IPS-NIHi7 (cell line): ENCODE results near the gene FN1.

Source experiments
- DNase-seq: peaks from one replicate; pipeline ENCODE4 v3.0.0; 2012; ENCODE audit warnings: mixed read lengths; ENCODE audit errors: extremely low spot score

The FN1 gene

GRCh38 chr2:215407590-215408264 lies 28.1 kb downstream of the FN1 start:
- no peak for DNase-seq

DNA sequence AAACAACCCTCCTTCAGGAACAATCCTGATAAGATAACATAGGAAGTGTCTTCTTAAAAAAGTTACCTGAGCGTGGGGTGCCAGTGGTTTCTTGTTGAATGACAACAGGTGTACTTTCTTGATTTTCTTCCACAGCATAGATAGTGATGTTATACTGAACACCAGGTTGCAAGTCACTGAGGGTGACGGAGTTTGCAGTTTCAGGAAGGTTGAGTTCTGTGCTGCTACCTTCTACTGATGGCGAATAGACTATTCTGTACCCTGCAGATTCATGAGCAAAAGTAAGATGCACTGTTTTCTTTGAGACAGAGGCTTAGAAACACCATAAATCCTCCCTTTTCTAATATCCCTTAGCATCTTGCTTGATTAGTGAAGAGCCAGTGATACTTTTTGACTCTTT lies 28.8 kb downstream of the FN1 start:
- no peak for DNase-seq

- DNase-seq: no peak
Observed at GRCh38 chr2:215405722-215406581, 29.9 kb downstream of the FN1 start.

DNA sequence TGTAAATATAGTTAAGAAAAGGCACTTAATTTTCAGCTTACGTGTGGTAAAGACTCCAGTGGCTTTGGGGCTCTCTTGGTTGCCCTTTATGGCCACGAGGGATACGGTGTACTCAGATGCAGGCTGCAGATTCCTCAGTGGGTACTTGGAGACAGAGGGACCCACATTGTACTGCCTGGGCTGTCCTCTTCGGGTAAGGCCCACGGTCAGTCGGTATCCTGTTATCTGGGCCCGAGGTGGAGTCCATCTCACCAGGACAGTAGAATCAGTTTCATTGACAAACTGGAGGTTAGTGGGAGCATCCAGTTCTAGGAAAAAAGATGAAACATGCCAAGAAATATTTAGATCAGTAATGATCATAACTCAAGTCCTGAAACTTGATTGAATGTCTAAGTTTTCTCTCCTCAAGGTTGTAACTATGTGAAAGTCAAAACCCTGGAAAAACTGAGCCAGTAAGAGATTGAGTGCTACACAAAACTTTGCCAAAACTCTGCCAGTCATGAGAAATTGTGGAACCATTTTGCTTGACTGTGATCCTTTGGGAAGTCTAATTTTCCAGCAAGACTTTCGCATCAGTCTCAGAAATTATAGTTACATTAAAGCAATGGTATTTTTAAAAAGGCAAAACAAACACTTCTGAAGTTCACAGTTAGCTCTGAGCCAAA lies 31.4 kb downstream of the FN1 start:
- DNase-seq: no peak

DNA sequence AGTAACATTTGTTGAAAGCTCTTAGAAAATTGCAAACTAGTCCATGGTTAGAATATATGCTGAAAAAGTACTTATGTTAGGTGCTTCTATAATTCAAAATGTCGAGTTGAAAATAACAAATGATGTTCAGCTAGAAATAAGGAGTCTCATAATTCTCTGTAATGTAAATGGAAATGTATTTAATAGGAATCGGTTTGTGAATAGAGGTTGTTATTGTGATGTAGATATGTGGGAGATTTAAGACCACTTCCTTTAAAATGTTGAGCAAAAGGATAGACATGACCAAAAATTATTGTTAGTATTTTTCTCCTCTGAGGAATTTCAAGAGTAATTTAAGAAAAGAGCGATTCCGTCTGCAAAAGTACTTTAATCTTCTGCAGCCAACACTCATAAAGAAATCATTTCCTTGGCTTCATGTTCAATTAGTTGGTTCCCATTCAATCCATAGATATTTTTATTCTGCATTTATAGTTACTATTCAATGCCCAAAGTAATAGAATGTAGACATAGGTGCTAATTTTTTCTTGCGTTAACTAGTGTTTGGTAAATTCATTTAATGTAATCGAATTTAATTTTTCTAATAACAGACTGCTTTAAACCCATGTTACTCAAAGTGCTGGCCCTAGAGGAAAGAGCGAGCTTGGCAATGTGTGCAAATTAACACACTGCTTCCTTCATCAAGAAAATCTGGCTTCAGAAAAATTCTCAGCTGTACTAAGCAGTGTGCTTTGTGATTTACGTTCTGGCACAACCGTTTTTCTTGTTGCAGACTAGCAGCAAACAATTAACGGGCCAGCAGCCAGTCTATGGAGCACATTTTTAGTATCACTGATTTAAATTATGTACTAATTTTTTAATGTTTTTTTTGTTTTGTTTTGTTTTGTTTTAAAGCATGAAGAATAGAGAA lies 32.2 kb downstream of the FN1 start:
- DNase-seq: no peak

- no peak for DNase-seq
Observed at GRCh38 chr2:215401896-215402379, 33.9 kb downstream of the FN1 start.

DNA sequence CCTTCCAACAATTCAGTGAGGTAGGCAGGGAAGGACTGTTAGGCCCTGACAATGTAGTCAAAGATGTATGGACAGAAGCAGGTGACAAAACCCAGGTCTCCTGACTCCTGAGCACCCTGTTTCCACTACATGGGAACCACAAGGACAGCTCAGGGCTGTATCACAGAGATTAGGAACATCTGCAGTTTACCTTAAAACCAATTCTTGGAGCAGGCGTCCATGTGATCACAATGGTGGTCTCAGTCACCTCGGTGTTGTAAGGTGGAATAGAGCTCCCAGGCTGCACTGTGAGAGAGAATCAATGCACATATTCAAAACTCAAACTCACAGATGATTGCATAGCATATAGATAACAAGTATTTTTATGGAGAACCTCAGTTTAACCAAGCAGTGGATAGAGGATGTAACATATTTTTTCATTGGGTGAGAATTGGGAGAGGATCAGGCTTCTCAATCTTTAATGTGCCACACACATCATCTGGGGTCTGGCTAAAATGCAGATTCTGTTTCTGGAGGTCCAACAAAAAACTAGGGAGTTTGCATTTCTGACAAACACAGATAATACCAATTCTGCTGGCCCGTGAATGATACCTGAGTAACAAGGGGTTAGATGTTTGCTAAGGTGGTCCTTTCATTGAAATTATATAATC lies 36.7 kb downstream of the FN1 start:
- no peak for DNase-seq

- no peak for DNase-seq
Observed at GRCh38 chr2:215397632-215398341, 38.1 kb downstream of the FN1 start.

GRCh38 chr2:215396595-215397313 lies 39.1 kb downstream of the FN1 start:
- no peak for DNase-seq

DNA sequence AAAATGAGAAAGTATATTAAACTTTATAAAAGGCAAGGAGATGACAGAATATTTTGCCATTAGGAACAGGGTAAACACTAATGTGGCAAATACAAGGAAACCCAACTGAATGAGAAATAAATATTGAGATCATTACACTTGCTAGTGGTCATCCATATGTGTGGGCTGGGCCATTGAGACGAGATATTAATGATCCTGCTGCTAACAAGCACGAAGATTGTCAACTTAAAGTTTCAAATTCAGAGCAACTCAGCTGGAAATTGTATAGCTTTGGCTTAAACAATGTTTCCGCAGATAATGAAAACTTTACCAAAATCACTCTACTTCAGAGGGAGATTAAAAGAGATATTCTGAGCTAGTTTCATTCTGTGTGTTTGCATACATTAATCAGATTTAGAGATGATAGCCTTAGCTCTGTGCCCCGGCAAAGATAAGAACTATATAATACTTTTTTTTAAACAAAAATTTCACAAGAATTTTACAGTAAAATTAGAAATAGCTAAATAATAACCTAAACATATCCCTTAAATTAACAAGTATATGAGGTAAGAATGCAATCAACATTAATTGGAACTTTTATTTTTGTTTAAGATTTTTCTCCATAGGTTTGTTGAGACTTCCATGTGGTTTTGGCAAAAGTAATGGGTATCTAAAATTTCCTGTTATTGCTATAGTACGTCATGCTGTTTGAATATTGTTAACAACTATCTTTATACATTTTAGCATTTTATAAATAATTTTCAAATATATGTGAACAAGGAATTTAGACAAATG lies 40.0 kb downstream of the FN1 start:
- DNase-seq: no peak

- DNase-seq: no peak
Observed at GRCh38 chr2:215394102-215394805, 41.6 kb downstream of the FN1 start.

- DNase-seq: no peak
Observed at GRCh38 chr2:215392687-215393270, 43.1 kb downstream of the FN1 start.

GRCh38 chr2:215392164-215392563 lies 43.7 kb downstream of the FN1 start:
- no peak for DNase-seq

DNA sequence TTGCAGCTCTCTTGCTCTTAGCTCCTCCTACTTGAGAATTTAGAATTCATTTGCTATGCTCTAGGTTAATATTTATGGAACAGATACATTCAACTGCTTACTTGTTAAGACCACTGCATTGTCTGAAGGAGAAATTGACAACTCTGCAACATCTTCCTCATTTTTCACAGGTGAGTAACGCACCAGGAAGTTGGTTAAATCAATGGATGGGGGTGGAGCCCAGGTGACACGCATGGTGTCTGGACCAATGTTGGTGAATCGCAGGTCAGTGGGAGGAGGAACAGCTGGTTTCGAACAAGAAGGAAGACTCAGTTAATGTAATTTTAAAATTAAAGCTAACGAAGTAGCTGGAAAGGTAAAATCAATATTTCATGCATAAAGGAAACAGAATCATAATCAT lies 44.3 kb downstream of the FN1 start:
- DNase-seq: no peak

GRCh38 chr2:215390550-215390913 lies 45.3 kb downstream of the FN1 start:
- DNase-seq: no peak

DNA sequence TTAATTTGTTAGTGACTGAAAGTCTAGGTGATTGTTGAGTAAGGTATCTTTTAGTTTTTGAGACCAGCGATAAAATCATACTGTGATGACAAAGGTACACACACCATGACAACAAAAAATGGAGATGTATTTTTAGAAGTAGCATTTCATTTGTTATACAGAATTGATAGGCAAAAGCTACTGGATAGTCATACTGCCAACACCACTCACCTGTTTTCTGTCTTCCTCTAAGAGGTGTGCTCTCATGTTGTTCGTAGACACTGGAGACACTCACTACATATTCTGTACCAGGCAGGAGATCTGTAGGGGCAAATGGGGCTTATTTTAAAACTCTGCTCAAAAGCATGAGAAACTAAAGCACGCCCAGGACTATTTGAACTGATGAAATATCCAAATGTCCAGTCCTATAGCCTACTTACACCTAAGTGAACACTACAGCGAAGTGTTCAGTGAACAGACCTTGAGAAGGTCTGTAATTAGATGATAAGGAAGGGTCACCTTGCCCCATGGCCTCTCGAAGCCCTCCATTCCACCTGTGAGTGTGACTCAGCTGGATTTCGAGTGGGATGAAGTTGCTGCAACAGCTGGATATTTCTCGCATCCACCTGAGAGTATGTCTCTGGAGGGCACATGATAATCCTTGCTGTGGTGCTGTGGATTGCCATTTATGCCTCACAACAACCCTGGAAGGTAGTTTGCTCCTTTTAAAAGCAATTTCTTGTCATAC lies 47.7 kb downstream of the FN1 start:
- no peak for DNase-seq

GRCh38 chr2:215386566-215386965 lies 49.3 kb downstream of the FN1 start:
- DNase-seq: no peak
